ENCODE results near the gene NCOA1. TPM values are rescaled to one million over a fixed set of nuclear protein-coding genes. Genes with fewer than 3 reads are reported as not detected.
"Not testable (repeated sequence)": the region's sequence is repeated elsewhere in the genome, so short reads cannot be mapped to it uniquely, and the experiment has no call there.

NCOA1 gene
- total and polyA plus RNA-seq, 2 of the 4 experiments (the other 2 are of a cell fraction): 6.7 to 11.3 TPM

GRCh38 chr2:24797644-24798043 lies 306.6 kb downstream of the NCOA1 start:
- intact Hi-C loops (cut with micrococcal nuclease): no loop called here
- CTCF ChIA-PET: interaction anchor here (0.8 kb wide), 1 partner anchor 11 kb away, joined by 3 read pairs; no protein-coding TSS in a partner anchor
- H3K4me1 ChIP-seq (ENCODE audit: control insufficient read depth, insufficient read depth, low read length): peaks cover 2% of the 10 kb centered on the region
- POLR2A ChIA-PET (ENCODE audit: unreplicated experiment): no interaction called here
- no peak overlapping the region for H2AK9ac ChIP-seq (replicated peaks; ENCODE audit: low read depth, low read length, poor library complexity)
- H4K5ac ChIP-seq (ENCODE audit: low read depth, low read length): no peak overlapping the region
- H3K4me3 ChIP-seq (ENCODE audit: insufficient read depth, low read depth, low read length): no peak overlapping the region
- no peak overlapping the region for H3K4ac ChIP-seq (ENCODE audit: low read depth, low read length)
- no peak overlapping the region for H3K4me2 ChIP-seq (ENCODE audit: low read depth, low read length)
- no peak overlapping the region for H2BK5ac ChIP-seq (ENCODE audit: low read depth, low read length, poor library complexity, severe bottlenecking)
- no peak overlapping the region for H2BK120ac ChIP-seq (ENCODE audit: low read depth, low read length)
- DNase-seq (no peak), ATAC-seq (ENCODE audit: low read depth) (no peak)
- no peak overlapping the region for H2AFZ ChIP-seq (replicated peaks; ENCODE audit: low read length, poor library complexity)
- BruUV-seq (replicated peaks): no TSS peak
- no peak overlapping the region for H3K9ac ChIP-seq (ENCODE audit: low read depth, low read length)
- dilution Hi-C loops (cut with HindIII; ENCODE audit: low sequenced_read_pairs, unreplicated experiment): no loop called here
- peaks cover 28 to 43% of the 10 kb centered on the region in 2 experiments for H3K79me1 ChIP-seq (ENCODE audit: low read depth in 1 of 2, low read length in 2 of 2)
- H3K27me3 ChIP-seq (ENCODE audit: control insufficient read depth, insufficient read depth, low read length): no peaks in the 10 kb centered on the region
- no peak overlapping the region for H3K56ac ChIP-seq (ENCODE audit: extremely low read depth, insufficient read depth, low read length)
- no peak overlapping the region for H3K27ac ChIP-seq (ENCODE audit: insufficient read depth, low read length)
- H4K20me1 ChIP-seq (ENCODE audit: insufficient read depth, low read length): no peaks in the 10 kb centered on the region
- WGBS, 2 experiments (ENCODE audit: extremely low coverage in 2 of 2, insufficient read length in 1 of 2): 100% methylated on average over 1 of the region's 2 CpGs; no CpG with 5 or more reads in 1 of the 2 experiments
- no peak overlapping the region for H3K18ac ChIP-seq (ENCODE audit: low read depth, low read length)
- H4K91ac ChIP-seq (ENCODE audit: insufficient read depth, low read depth, low read length): no peak overlapping the region
- H2BK15ac ChIP-seq (ENCODE audit: low read depth, low read length): no peak overlapping the region
- peaks cover 9% of the 10 kb centered on the region for H3K9me1 ChIP-seq (ENCODE audit: insufficient read depth, low read length)
- peaks cover 6% of the 10 kb centered on the region for H3K36me3 ChIP-seq (ENCODE audit: control insufficient read depth, insufficient read depth, low read length)
- TF ChIP-seq MAFK (IDR thresholded peaks at IDR 0.05; ENCODE audit: low read depth, low read length) (no peak), RAD21 (IDR thresholded peaks at IDR 0.05; ENCODE audit: low read length) (no peak), CEBPB (IDR thresholded peaks at IDR 0.05; ENCODE audit: low read depth, low read length) (no peak), MAZ (IDR thresholded peaks at IDR 0.05; ENCODE audit: borderline replicate concordance, low read depth, low read length) (no peak), RFX5 (IDR thresholded peaks at IDR 0.05; ENCODE audit: low read depth, low read length) (no peak), NFE2L2 (IDR thresholded peaks at IDR 0.05; ENCODE audit: low read depth, low read length) (no peak), BHLHE40 (IDR thresholded peaks at IDR 0.05; ENCODE audit: low read depth, low read length) (no peak)
- no peaks in the 10 kb centered on the region for H3K9me3 ChIP-seq (ENCODE audit: control insufficient read depth, insufficient read depth, low read length)
- no peak overlapping the region for H2AK5ac ChIP-seq (ENCODE audit: low read depth, low read length)
- H4K8ac ChIP-seq (ENCODE audit: low read depth in 2 of 2, low read length in 2 of 2): no peak overlapping the region
- in situ Hi-C loops (cut with MboI; ENCODE audit: low sequenced_read_pairs): no loop called here
- H2BK20ac ChIP-seq (ENCODE audit: low read depth, low read length): no peak overlapping the region
- H3K14ac ChIP-seq (replicated peaks; ENCODE audit: low read depth, low read length): no peak overlapping the region
- H3K23ac ChIP-seq (ENCODE audit: low read depth, low read length): no peak overlapping the region

- H3K36me3 ChIP-seq (ENCODE audit: control insufficient read depth, insufficient read depth, low read length); intact Hi-C loops (cut with micrococcal nuclease); in situ Hi-C loops (cut with MboI; ENCODE audit: low sequenced_read_pairs); H2AK5ac ChIP-seq (ENCODE audit: low read depth, low read length); H3K18ac ChIP-seq (ENCODE audit: low read depth, low read length); H3K23ac ChIP-seq (ENCODE audit: low read depth, low read length); H3K9me3 ChIP-seq (ENCODE audit: control insufficient read depth, insufficient read depth, low read length); H2BK15ac ChIP-seq (ENCODE audit: low read depth, low read length); H3K27ac ChIP-seq (ENCODE audit: insufficient read depth, low read length); H2AK9ac ChIP-seq (replicated peaks; ENCODE audit: low read depth, low read length, poor library complexity); dilution Hi-C loops (cut with HindIII; ENCODE audit: low sequenced_read_pairs, unreplicated experiment); BruUV-seq (replicated peaks); H4K5ac ChIP-seq (ENCODE audit: low read depth, low read length); H3K9ac ChIP-seq (ENCODE audit: low read depth, low read length); H4K20me1 ChIP-seq (ENCODE audit: insufficient read depth, low read length); H2BK5ac ChIP-seq (ENCODE audit: low read depth, low read length, poor library complexity, severe bottlenecking); H3K14ac ChIP-seq (replicated peaks; ENCODE audit: low read depth, low read length); H4K91ac ChIP-seq (ENCODE audit: insufficient read depth, low read depth, low read length); H3K27me3 ChIP-seq (ENCODE audit: control insufficient read depth, insufficient read depth, low read length); H3K4me1 ChIP-seq (ENCODE audit: control insufficient read depth, insufficient read depth, low read length); H2BK120ac ChIP-seq (ENCODE audit: low read depth, low read length); H2AFZ ChIP-seq (replicated peaks; ENCODE audit: low read length, poor library complexity); H3K4ac ChIP-seq (ENCODE audit: low read depth, low read length); H3K56ac ChIP-seq (ENCODE audit: extremely low read depth, insufficient read depth, low read length); POLR2A ChIA-PET (ENCODE audit: unreplicated experiment); H2BK20ac ChIP-seq (ENCODE audit: low read depth, low read length); H3K4me3 ChIP-seq (ENCODE audit: insufficient read depth, low read depth, low read length); DNase-seq; ATAC-seq (ENCODE audit: low read depth); H3K9me1 ChIP-seq (ENCODE audit: insufficient read depth, low read length); H3K4me2 ChIP-seq (ENCODE audit: low read depth, low read length); CTCF ChIA-PET; H4K8ac ChIP-seq (ENCODE audit: low read depth in 2 of 2, low read length in 2 of 2): not testable (repeated sequence)
- peaks cover 25 to 27% of the 10 kb centered on the region in 2 experiments for H3K79me1 ChIP-seq (ENCODE audit: low read depth in 1 of 2, low read length in 2 of 2)
- no CpG with 5 or more reads among the region's 5 CpGs for WGBS, 2 experiments (ENCODE audit: extremely low coverage in 2 of 2, insufficient read length in 1 of 2)
Measured at GRCh38 chr2:24800487-24800886, 309.4 kb downstream of the NCOA1 start.

Measured in IMR-90 (cell line).